BLaER1 treated with 17β-estradiol and CSF1 and Interleukin-3, amounts not matched to agents 10 nM and 100 nM (cell line): Measurements from ENCODE around the gene POLR2H.
A peak's percentile ranks its signal among the peaks of the same experiment; 100 is the strongest.

Source experiments
- H3K27ac ChIP-seq, 11 experiments: shearing (Covaris generic); formaldehyde crosslinking; 2 replicates each; pipeline ENCODE4 v1.8.1; 2022
- H3K27me3 ChIP-seq, 11 experiments: shearing (Covaris generic); formaldehyde crosslinking; 2 replicates each; pipeline ENCODE4 v1.8.1; 2022
- H3K36me3 ChIP-seq, 11 experiments: shearing (Covaris generic); formaldehyde crosslinking; 2 replicates each; pipeline ENCODE4 v1.8.1; 2022
- H3K4me1 ChIP-seq, 10 experiments: shearing (Covaris generic); formaldehyde crosslinking; 2 replicates each; pipeline ENCODE4 v1.8.1; 2022
- H3K4me2 ChIP-seq, 11 experiments: shearing (Covaris generic); formaldehyde crosslinking; 2 replicates each; pipeline ENCODE4 v1.8.1; 2022
- H3K4me3 ChIP-seq, 10 experiments: shearing (Covaris generic); formaldehyde crosslinking; 2 replicates each; pipeline ENCODE4 v1.8.1; 2022
- H3K9ac ChIP-seq, 11 experiments: shearing (Covaris generic); formaldehyde crosslinking; 2 replicates each; pipeline ENCODE4 v1.8.1; 2022
- H3K9me3 ChIP-seq, 11 experiments: shearing (Covaris generic); formaldehyde crosslinking; replicated peaks in 1 of 11; 2 replicates each; pipeline ENCODE4 v1.8.1; 2022
- H4K20me1 ChIP-seq, 11 experiments: shearing (Covaris generic); formaldehyde crosslinking; 2 replicates each; pipeline ENCODE4 v1.8.1; 2022
- Cebpa-rat ChIP-seq, 11 experiments: shearing (Covaris generic); IDR thresholded peaks; 2 replicates each; pipeline ENCODE4 v1.8.1; 2022

The POLR2H gene

GRCh38 chr3:184414418-184415202 is 53.1 kb downstream of the POLR2H start:
- H3K4me3 ChIP-seq: no peak overlapping the region
- H3K27me3 ChIP-seq: no peaks in the 10 kb centered on the region
- H3K4me1 ChIP-seq: peaks cover 0 to 7% (median 0%) of the 10 kb centered on the region in 10 experiments; a peak in 4 of 20 replicates
- no peak overlapping the region for H3K4me2 ChIP-seq
- no peak overlapping the region for H3K27ac ChIP-seq
- no peak for TF ChIP-seq Cebpa-rat (IDR thresholded peaks at IDR 0.05)
- no peaks in the 10 kb centered on the region for H3K9me3 ChIP-seq
- no peaks in the 10 kb centered on the region for H3K36me3 ChIP-seq
- no peaks in the 10 kb centered on the region for H4K20me1 ChIP-seq
- no peak overlapping the region for H3K9ac ChIP-seq

DNA sequence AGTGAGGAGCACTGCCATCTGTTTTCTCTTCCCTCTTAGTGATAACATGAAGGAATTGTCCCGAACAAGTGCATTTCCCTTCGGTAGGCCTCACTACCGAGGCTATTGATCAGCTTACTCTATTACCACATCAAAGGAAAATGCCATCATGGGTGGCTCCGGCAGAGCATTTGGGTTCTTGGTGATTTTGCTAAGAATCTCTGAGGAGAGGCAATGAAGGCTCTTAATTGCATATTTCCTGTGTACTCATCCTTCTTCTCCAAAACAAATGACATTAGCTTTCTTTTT is 53.6 kb downstream of the POLR2H start:
- Histone ChIP-seq H3K9me3 (no peaks in the 10 kb centered on the region), H3K9ac (no peak overlapping the region), H3K4me1 (peaks cover 0 to 7% (median 0%) of the 10 kb centered on the region in 10 experiments; a peak in 4 of 20 replicates), H4K20me1 (no peaks in the 10 kb centered on the region), H3K27ac (no peak overlapping the region), H3K4me2 (no peak overlapping the region), H3K4me3 (no peak overlapping the region), H3K27me3 (no peaks in the 10 kb centered on the region), H3K36me3 (no peaks in the 10 kb centered on the region)
- no peak for TF ChIP-seq Cebpa-rat (IDR thresholded peaks at IDR 0.05)

- Histone ChIP-seq H3K27ac (no peak overlapping the region), H3K9me3 (peaks cover 0 to 7% (median 3%) of the 10 kb centered on the region in 11 experiments; a peak in 10 of 22 replicates), H3K27me3 (no peaks in the 10 kb centered on the region), H3K4me3 (no peak overlapping the region), H4K20me1 (no peaks in the 10 kb centered on the region), H3K36me3 (no peaks in the 10 kb centered on the region), H3K4me2 (peak overlapping the region in 3 of 11 experiments; percentile 10 to 68 (median 35); a peak in 2 of 22 replicates), H3K4me1 (peaks cover 0 to 7% (median 0%) of the 10 kb centered on the region in 10 experiments; a peak in 4 of 20 replicates), H3K9ac (peak overlapping the region in 1 of 11 experiments; percentile 13; a peak in 1 of 22 replicates)
- no peak for TF ChIP-seq Cebpa-rat (IDR thresholded peaks at IDR 0.05)
These were observed 56.3 kb downstream of the POLR2H start for GRCh38 chr3:184417619-184418327.
